Fibroblast of lung (primary cell): Measurements from ENCODE around the gene TCP10L.

Source experiments
- EZH2 ChIP-seq: IDR thresholded peaks from 2 replicates; pipeline ENCODE4 v1.5.1; 2012; ENCODE audit warnings: low read length, control low read depth, mild to moderate bottlenecking; ENCODE audit errors: missing control alignments
- TF ChIP-seq, protein P1 (sequence below), 2 donors: IDR thresholded peaks in 1 of 2; conservative IDR thresholded peaks in 1 of 2; 1 replicate in 1 of 2; 2 replicates in 1 of 2; pipeline ENCODE4 v1.5.1; 2011 to 2012; ENCODE audit warnings: low read length in 2 of 2, control low read depth in 1 of 2, inconsistent platforms in 1 of 2, low read depth in 1 of 2, mild to moderate bottlenecking in 1 of 2

- TF ChIP-seq, protein P1, sequence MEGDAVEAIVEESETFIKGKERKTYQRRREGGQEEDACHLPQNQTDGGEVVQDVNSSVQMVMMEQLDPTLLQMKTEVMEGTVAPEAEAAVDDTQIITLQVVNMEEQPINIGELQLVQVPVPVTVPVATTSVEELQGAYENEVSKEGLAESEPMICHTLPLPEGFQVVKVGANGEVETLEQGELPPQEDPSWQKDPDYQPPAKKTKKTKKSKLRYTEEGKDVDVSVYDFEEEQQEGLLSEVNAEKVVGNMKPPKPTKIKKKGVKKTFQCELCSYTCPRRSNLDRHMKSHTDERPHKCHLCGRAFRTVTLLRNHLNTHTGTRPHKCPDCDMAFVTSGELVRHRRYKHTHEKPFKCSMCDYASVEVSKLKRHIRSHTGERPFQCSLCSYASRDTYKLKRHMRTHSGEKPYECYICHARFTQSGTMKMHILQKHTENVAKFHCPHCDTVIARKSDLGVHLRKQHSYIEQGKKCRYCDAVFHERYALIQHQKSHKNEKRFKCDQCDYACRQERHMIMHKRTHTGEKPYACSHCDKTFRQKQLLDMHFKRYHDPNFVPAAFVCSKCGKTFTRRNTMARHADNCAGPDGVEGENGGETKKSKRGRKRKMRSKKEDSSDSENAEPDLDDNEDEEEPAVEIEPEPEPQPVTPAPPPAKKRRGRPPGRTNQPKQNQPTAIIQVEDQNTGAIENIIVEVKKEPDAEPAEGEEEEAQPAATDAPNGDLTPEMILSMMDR (conservative IDR thresholded peaks at IDR 0.05 in 1 of 2, IDR thresholded peaks at IDR 0.05 in 1 of 2; ENCODE audit: low read depth in 1 of 2, low read length in 2 of 2), result no peak
- TF ChIP-seq EZH2, result no peak
These were observed 17.8 kb upstream of the TCP10L start for GRCh38 chr21:32603131-32603530.
